ENCODE results near the gene ERC2.

GRCh38 chr3:56201407-56201806, 266.9 kb downstream of the ERC2 start:
- TF ChIP-seq EZH2 (IDR thresholded peaks at IDR 0.05; ENCODE audit: borderline replicate concordance, low read depth, low read length, severe bottlenecking) (no peak), CTCF (IDR thresholded peaks at IDR 0.05; ENCODE audit: extremely low read depth in 1 of 2, insufficient read depth in 1 of 2, low read depth in 1 of 2, low read length in 2 of 2) (no peak), POLR2A (IDR thresholded peaks at IDR 0.05; ENCODE audit: low read depth, low read length) (no peak)
